ENCODE data around the gene RABGAP1L. TPM values are rescaled to one million over a fixed set of nuclear protein-coding genes. Genes with fewer than 3 reads are reported as not detected.

RABGAP1L gene
- total and polyA plus RNA-seq, 10 of the 15 experiments (the other 5 are each of a cell fraction or from before 2014, with no cell fraction given): 5.8 to 194 (median 113) TPM

GRCh38 chr1:174968750-174969244, 809.5 kb downstream of the RABGAP1L start (continued):
- no peak for TF ChIP-seq E4F1 (IDR thresholded peaks at IDR 0.05; ENCODE audit: borderline replicate concordance, partially characterized antibody)
- TF ChIP-seq KAT2A (conservative IDR thresholded peaks at IDR 0.05; ENCODE audit: control insufficient read depth, low read depth, low read length): no peak
- no peak for TF ChIP-seq PKNOX1 (IDR thresholded peaks at IDR 0.05)
- peak in 1 of 2 experiments; percentile 70; a peak in 1 of 4 replicates for TF ChIP-seq CEBPB (IDR thresholded peaks at IDR 0.05; ENCODE audit: borderline replicate concordance in 1 of 2, low read depth in 2 of 2, low read length in 2 of 2)

GRCh38 chr1:174969977-174970376, 810.7 kb downstream of the RABGAP1L start:
- ATAC-seq (peak; percentile 69), FAIRE-seq (peak; percentile 44), DNase-seq (ENCODE audit: low read depth, low spot score) (no peak)
- in situ Hi-C loops (cut with MboI): no loop called here
- H3K27ac ChIP-seq (ENCODE audit: control insufficient read depth, insufficient read depth): no peak overlapping the region
- no peak overlapping the region for H3K4me3 ChIP-seq
- no peak overlapping the region for H3K9ac ChIP-seq (ENCODE audit: control insufficient read depth, insufficient read depth, low read length)
- no peaks in the 10 kb centered on the region for H3K27me3 ChIP-seq (replicated peaks in 1 of 2; ENCODE audit: control insufficient read depth in 2 of 2, insufficient read depth in 2 of 2, low read length in 1 of 2)
- POLR2A ChIA-PET: interaction anchor here (0.6 to 3.0 kb wide), 7 partner anchors 9 to 105 kb away, joined by 3 to 14 read pairs (median 4); partner anchors contain the start of gene CACYBP
- H2AFZ ChIP-seq (ENCODE audit: control insufficient read depth, low read depth, low read length): no peak overlapping the region
- H3K79me2 ChIP-seq (ENCODE audit: control insufficient read depth, insufficient read depth, low read length): no peaks in the 10 kb centered on the region
- peaks cover 36% of the 10 kb centered on the region for H3K4me1 ChIP-seq (ENCODE audit: control insufficient read depth, insufficient read depth, low read length)
- CTCF ChIA-PET: interaction anchor here (1.3 to 3.1 kb wide), 6 partner anchors 9 to 200 kb away, joined by 3 to 19 read pairs (median 6); partner anchors contain the start of gene CACYBP
- SMC1A ChIA-PET (ENCODE audit: uncharacterized antibody, unreplicated experiment): interaction anchor here (0.7 to 7.4 kb wide), 20 partner anchors 8 to 1253 kb away, joined by 3 to 81 read pairs (median 3); no protein-coding TSS in a partner anchor
- peaks cover 0 to 8% of the 10 kb centered on the region in 2 experiments; a peak in 1 of 4 replicates for H3K36me3 ChIP-seq (ENCODE audit: control insufficient read depth in 2 of 2, insufficient read depth in 2 of 2, low read length in 1 of 2)
- RAD21 ChIA-PET (ENCODE audit: unreplicated experiment): interaction anchor here (0.6 to 3.7 kb wide), 11 partner anchors 12 to 170 kb away, joined by 3 to 31 read pairs (median 4); partner anchors contain the start of gene CACYBP
- intact Hi-C loops (cut with micrococcal nuclease; ENCODE audit: unreplicated experiment): loop anchor here (2.0 to 5.0 kb wide), 2 partner anchors 15 to 183 kb away; no protein-coding TSS in a partner anchor
- 33% methylated on average over 1 of the region's 1 CpG for WGBS (ENCODE audit: insufficient coverage, insufficient replicate concordance, low lambda C conversion rate, missing lambda C conversion rate)
- no peaks in the 10 kb centered on the region for H4K20me1 ChIP-seq (ENCODE audit: control insufficient read depth, insufficient read depth)
- BruUV-seq (replicated peaks): no TSS peak
- H3K4me2 ChIP-seq (ENCODE audit: control insufficient read depth, insufficient read depth): no peak overlapping the region
- no peaks in the 10 kb centered on the region for H3K9me3 ChIP-seq (replicated peaks; ENCODE audit: control insufficient read depth, insufficient read depth, low read length)
- TF ChIP-seq IRF4 (IDR thresholded peaks at IDR 0.05; ENCODE audit: low read depth, low read length): peak; percentile 65; the same call in 1 of the 2 replicates
- TF ChIP-seq RUNX3 (IDR thresholded peaks at IDR 0.05; ENCODE audit: low read length): peak; percentile 97
- peak; percentile 39; the same call in 1 of the 2 replicates for TF ChIP-seq PAX5 (IDR thresholded peaks at IDR 0.05; ENCODE audit: borderline replicate concordance, low read depth, low read length)
- peak in 1 of 2 experiments; percentile 76; a peak in 2 of 4 replicates for TF ChIP-seq EP300 (IDR thresholded peaks at IDR 0.05; ENCODE audit: borderline replicate concordance in 1 of 2, control insufficient read depth in 1 of 2, low read depth in 2 of 2, low read length in 2 of 2)
- TF ChIP-seq FOXM1 (IDR thresholded peaks at IDR 0.05; ENCODE audit: low read depth, low read length): peak; percentile 82
- TF ChIP-seq ATF2 (IDR thresholded peaks at IDR 0.05; ENCODE audit: low read length): peak; percentile 57; the same call in 1 of the 2 replicates
- 0 out of 2 replicates have a peak, but pooled peaks have one; percentile 37 for TF ChIP-seq EED (IDR thresholded peaks at IDR 0.05; ENCODE audit: low read depth)
- TF ChIP-seq ATF7 (IDR thresholded peaks at IDR 0.05; ENCODE audit: low read depth): peak; percentile 46; the same call in 1 of the 2 replicates
- peak; percentile 40 for TF ChIP-seq NR2C1 (IDR thresholded peaks at IDR 0.05)
- peak; percentile 33 for TF ChIP-seq MEF2B (IDR thresholded peaks at IDR 0.05; ENCODE audit: partially characterized antibody, poor library complexity, severe bottlenecking)

Data from GM12878 (cell line).